Keratinocyte (primary cell): ENCODE results near the gene GDF11.

Source experiments
- CTCF ChIP-seq, 3 experiments: IDR thresholded peaks in 1 of 3; conservative IDR thresholded peaks in 1 of 3; optimal IDR thresholded peaks in 1 of 3; 2 replicates in 2 of 3; 3 replicates in 1 of 3; pipeline versions ENCODE3 to v1.5.1; 2011; ENCODE audit warnings: low read length in 3 of 3, mild to moderate bottlenecking in 3 of 3, moderate library complexity in 2 of 3, control low read depth in 1 of 3, inconsistent platforms in 1 of 3; ENCODE audit not compliant: insufficient read depth in 2 of 3; ENCODE audit errors: extremely low read depth in 1 of 3
- EZH2 ChIP-seq: IDR thresholded peaks from one replicate; pipeline ENCODE4 v1.6.1; 2012; ENCODE audit warnings: inconsistent platforms, mild to moderate bottlenecking, low read length, moderate library complexity

- TF ChIP-seq CTCF (optimal IDR thresholded peaks at IDR 0.05 in 1 of 3, IDR thresholded peaks at IDR 0.05 in 1 of 3, conservative IDR thresholded peaks at IDR 0.05 in 1 of 3; ENCODE audit: extremely low read depth in 1 of 3, insufficient read depth in 2 of 3, low read length in 3 of 3) (no peak), EZH2 (no peak)
Observed at GRCh38 chr12:55694188-55694515, 48.8 kb upstream of the GDF11 start.
